ENCODE data around the gene EPS15. TPM values are rescaled to one million over a fixed set of nuclear protein-coding genes. Genes with fewer than 3 reads are reported as not detected.

The EPS15 gene
- total RNA-seq = 10 to 100 TPM; 49.8 to 84.3 (median 62.5) TPM

DNA sequence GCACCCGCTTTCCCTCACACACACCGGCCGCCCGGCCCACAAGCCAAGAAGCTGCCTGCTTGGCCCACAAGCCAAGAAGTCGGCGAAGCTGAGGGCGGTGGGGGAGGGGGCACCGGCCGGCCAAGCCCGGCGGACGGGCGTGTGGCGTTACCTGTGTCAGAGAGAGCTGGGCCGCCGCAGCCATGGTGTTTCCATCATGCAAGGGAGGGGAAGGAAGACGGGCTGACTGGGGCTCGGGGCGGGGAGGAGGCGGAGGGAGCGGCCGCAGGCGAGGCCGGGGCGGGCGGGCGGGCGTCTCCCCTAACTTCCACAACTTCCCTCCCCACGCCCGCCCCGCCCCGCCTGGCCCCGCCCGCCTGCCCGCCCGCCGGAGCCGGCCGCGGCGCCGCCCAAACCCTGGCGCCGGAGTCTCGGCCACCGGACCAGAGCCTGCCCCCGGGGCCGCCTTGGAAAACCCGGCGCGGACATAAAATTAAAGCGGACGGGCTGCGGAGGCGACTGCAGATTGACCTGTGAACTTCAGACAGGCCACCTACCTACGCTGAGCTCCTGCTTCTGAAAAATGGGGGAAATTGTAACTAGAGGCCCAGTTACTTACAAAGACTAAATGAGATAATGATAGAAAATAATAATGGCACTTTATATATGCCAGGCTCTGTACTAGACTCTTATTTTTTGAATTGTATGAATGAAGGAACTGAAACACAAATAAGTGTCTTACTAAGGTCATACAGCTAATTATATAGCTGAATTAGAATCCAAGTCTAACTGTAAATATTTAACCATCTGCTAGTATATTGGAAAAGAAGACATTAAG is at the start of gene EPS15:
TSS of gene EPS15 (minus strand) at position 219 of the 817 bp plus-strand sequence. CDS start at position 184, 35 bp downstream.
- intact Hi-C loops (cut with DNase I) = loop anchor here (5.0 to 10.0 kb wide), 2 partner anchors 98 to 284 kb away; partner anchors contain the start of genes OSBPL9 and RNF11
- WGBS = 3% methylated on average over 12 of the region's 56 CpGs

DNA sequence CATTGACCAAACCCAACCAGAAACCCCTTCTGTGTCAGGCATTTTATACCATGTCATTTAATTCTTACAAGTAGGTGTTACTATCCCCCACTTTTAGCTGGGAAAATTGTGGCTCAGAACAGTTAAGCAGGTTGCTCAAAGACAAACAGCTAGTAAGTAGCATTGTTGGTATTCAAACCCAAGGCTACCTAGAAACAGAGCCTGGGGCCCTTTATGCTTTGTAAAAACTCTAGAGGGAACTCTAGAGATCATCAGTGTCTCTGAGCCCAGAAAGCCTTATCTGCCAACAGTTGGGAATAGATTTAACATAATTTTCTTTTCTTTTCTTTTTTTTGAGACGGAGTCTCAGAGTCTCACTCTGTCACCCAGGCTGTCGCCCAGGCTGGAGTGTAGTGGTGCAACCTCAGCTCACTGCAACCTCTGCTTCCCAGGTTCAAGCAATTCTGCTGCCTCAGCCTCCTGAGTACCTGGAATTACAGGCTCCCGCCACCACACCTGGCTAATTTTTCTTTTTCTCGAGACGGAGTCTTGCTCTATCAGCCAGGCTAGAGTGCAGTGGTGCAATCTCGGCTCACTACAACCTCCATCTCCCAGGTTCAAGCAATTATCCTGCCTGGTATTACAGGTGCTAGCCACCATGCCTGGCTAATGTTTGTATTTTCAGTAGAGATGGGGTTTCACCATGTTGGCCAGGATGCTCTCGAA is 49.3 kb upstream of the EPS15 start:
- no peak overlapping the region for H3K27ac ChIP-seq (replicated peaks in 1 of 4)
- WGBS = 94% methylated on average over 7 of the region's 7 CpGs
- intact Hi-C loops (cut with DNase I) = no loop called here
- H3K9me3 ChIP-seq = no peaks in the 10 kb centered on the region
- TF ChIP-seq POLR2A (IDR thresholded peaks at IDR 0.05; ENCODE audit: low read depth) (no peak), EP300 (IDR thresholded peaks at IDR 0.05) (no peak), POLR2AphosphoS5 (IDR thresholded peaks at IDR 0.05) (no peak)
- TF ChIP-seq, protein P1, sequence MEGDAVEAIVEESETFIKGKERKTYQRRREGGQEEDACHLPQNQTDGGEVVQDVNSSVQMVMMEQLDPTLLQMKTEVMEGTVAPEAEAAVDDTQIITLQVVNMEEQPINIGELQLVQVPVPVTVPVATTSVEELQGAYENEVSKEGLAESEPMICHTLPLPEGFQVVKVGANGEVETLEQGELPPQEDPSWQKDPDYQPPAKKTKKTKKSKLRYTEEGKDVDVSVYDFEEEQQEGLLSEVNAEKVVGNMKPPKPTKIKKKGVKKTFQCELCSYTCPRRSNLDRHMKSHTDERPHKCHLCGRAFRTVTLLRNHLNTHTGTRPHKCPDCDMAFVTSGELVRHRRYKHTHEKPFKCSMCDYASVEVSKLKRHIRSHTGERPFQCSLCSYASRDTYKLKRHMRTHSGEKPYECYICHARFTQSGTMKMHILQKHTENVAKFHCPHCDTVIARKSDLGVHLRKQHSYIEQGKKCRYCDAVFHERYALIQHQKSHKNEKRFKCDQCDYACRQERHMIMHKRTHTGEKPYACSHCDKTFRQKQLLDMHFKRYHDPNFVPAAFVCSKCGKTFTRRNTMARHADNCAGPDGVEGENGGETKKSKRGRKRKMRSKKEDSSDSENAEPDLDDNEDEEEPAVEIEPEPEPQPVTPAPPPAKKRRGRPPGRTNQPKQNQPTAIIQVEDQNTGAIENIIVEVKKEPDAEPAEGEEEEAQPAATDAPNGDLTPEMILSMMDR (IDR thresholded peaks at IDR 0.05) = no peak
- no peaks in the 10 kb centered on the region for H3K27me3 ChIP-seq
- H3K36me3 ChIP-seq = no peaks in the 10 kb centered on the region
- H3K4me1 ChIP-seq = peaks cover 5 to 14% (median 6%) of the 10 kb centered on the region in 4 donors
- no peak overlapping the region for H3K4me3 ChIP-seq
- DNase-seq (ENCODE audit: extremely low spot score) = no peak

More for the DNA sequence above, at the start of gene EPS15:
- TF ChIP-seq, protein P1 (IDR thresholded peaks at IDR 0.05) = no peak
- TF ChIP-seq EP300 (IDR thresholded peaks at IDR 0.05) = no peak
- peak; percentile 45 to 75 for TF ChIP-seq POLR2AphosphoS5 (IDR thresholded peaks at IDR 0.05)
- TF ChIP-seq POLR2A (IDR thresholded peaks at IDR 0.05; ENCODE audit: low read depth) = peak; percentile 8
- Histone ChIP-seq H3K4me1 (peaks cover 21 to 38% (median 36%) of the 10 kb centered on the region in 4 donors), H3K36me3 (no peaks in the 10 kb centered on the region), H3K27ac (replicated peaks in 1 of 4) (peak within 1 kb of the TSS; percentile 89 to 93 (median 91)), H3K9me3 (peaks cover 0 to 3% (median 0%) of the 10 kb centered on the region in 4 donors), H3K4me3 (peak within 1 kb of the TSS; percentile 93 to 99 (median 94)), H3K27me3 (no peaks in the 10 kb centered on the region)
- DNase-seq (ENCODE audit: extremely low spot score) = peak; percentile 96

DNA sequence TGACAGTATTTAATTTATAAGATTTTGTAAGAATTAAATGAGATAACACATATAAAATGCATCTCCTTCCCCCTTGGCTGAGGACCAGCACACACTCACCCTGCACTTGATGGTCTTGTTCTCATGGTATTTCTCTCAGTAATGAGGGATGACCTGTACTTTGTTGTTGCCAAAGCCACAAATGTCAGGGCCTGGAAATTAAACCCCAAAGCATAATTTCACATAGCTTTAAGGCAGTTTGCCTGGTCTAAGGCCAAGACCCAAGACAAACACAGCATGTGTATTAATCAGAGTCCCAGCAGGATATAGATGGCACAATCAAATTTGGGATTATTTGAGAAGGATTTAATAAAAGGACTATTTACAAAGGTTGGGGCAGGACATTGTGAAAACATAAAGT is 48.6 kb upstream of the EPS15 start:
- Histone ChIP-seq H3K4me3 (no peak overlapping the region), H3K9me3 (no peaks in the 10 kb centered on the region), H3K27ac (replicated peaks in 1 of 4) (no peak overlapping the region), H3K4me1 (peaks cover 5 to 16% (median 6%) of the 10 kb centered on the region in 4 donors), H3K27me3 (no peaks in the 10 kb centered on the region), H3K36me3 (no peaks in the 10 kb centered on the region)
- TF ChIP-seq POLR2AphosphoS5 (IDR thresholded peaks at IDR 0.05) (no peak), EP300 (IDR thresholded peaks at IDR 0.05) (no peak), POLR2A (IDR thresholded peaks at IDR 0.05; ENCODE audit: low read depth) (no peak)
- TF ChIP-seq, protein P1 (IDR thresholded peaks at IDR 0.05) = no peak
- DNase-seq (ENCODE audit: extremely low spot score) = no peak
- intact Hi-C loops (cut with DNase I) = no loop called here

DNA sequence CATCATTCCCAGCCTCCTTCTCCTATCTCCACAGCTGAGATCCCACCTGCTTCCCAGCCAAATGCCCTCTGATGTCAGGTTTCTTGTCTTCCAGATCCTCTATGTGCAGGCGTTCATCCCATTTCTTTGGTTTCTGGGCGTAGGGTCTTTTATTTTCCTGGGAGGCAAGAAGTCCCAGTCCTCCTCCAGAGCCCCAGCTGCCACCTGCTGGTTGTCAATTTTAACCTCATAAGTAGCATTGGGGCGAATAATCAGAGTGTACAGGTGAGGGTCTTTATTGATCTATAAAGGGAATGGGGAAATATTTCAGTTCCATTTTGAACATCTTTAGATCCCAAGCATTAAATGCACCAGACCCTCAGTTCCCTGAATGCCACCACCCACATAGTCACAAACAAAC is 47.2 kb upstream of the EPS15 start:
- Histone ChIP-seq H3K27me3 (no peaks in the 10 kb centered on the region), H3K9me3 (no peaks in the 10 kb centered on the region), H3K4me3 (no peak overlapping the region), H3K27ac (replicated peaks in 1 of 4) (no peak overlapping the region), H3K4me1 (peaks cover 5 to 16% (median 6%) of the 10 kb centered on the region in 4 donors), H3K36me3 (no peaks in the 10 kb centered on the region)
- TF ChIP-seq EP300 (IDR thresholded peaks at IDR 0.05) (no peak), POLR2AphosphoS5 (IDR thresholded peaks at IDR 0.05) (no peak), POLR2A (IDR thresholded peaks at IDR 0.05; ENCODE audit: low read depth) (no peak)
- TF ChIP-seq, protein P1 (IDR thresholded peaks at IDR 0.05) = no peak
- DNase-seq (ENCODE audit: extremely low spot score) = no peak
- WGBS = 88% methylated on average over 3 of the region's 3 CpGs
- intact Hi-C loops (cut with DNase I) = no loop called here
